A673 (cell line): ENCODE data around the gene DLX1. TPM values are rescaled to one million over a fixed set of nuclear protein-coding genes. Genes with fewer than 3 reads are reported as not detected.
"Not testable (repeated sequence)": the region's sequence is repeated elsewhere in the genome, so short reads cannot be mapped to it uniquely, and the experiment has no call there.

Experiments used
- BruUV-seq: library from RNA; stranded (reverse); fragments of 400-500 nt; replicated peaks from 2 replicates; lab custom pipeline; 2021; lab: Mats Ljungman, UMichigan
- CTCF ChIA-PET: fragments of 300-600 bp; sonication (Branson Sonifier 250); formaldehyde crosslinking; loops from one replicate; lab custom pipeline; 2022; ENCODE audit warnings: antibody characterized with exemption; lab: Charles Lee
- POLR2A ChIA-PET: fragments of 300-600 bp; sonication (Branson Sonifier 250); formaldehyde crosslinking; loops from one replicate; lab custom pipeline; 2022; ENCODE audit warnings: antibody characterized with exemption; ENCODE audit not compliant: low non-redundant PET; lab: Charles Lee
- DNase-seq: peaks from one replicate; pipeline ENCODE4 v3.0.0-alpha.2; 2015; ENCODE audit warnings: low spot score
- H3K27ac ChIP-seq: fragments of 200-600 bp; sonication (generic); 2 replicates; pipeline ENCODE4 v1.5.1; 2016; ENCODE audit warnings: mixed run types, low read depth, mild to moderate bottlenecking, mixed read lengths, antibody characterized with exemption, low read length; ENCODE audit not compliant: poor library complexity, severe bottlenecking
- H3K27me3 ChIP-seq: fragments of 200-600 bp; sonication (generic); replicated peaks from 2 replicates; pipeline ENCODE4 v1.6.1; 2017; ENCODE audit warnings: mixed run types, low read depth, mild to moderate bottlenecking, mixed read lengths, antibody characterized with exemption, low read length; ENCODE audit not compliant: insufficient read depth, poor library complexity
- H3K36me3 ChIP-seq: fragments of 200-600 bp; sonication (generic); 2 replicates; pipeline ENCODE4 v1.6.1; 2016; ENCODE audit warnings: mixed run types, mild to moderate bottlenecking, mixed read lengths, antibody characterized with exemption, low read length; ENCODE audit not compliant: insufficient read depth, poor library complexity, severe bottlenecking
- H3K4me1 ChIP-seq: fragments of 200-600 bp; sonication (generic); 2 replicates; pipeline ENCODE4 v1.6.1; 2017; ENCODE audit warnings: mixed run types, mild to moderate bottlenecking, mixed read lengths, antibody characterized with exemption, low read length; ENCODE audit not compliant: insufficient read depth, poor library complexity, severe bottlenecking
- H3K4me3 ChIP-seq: fragments of 200-600 bp; sonication (generic); 2 replicates; pipeline ENCODE4 v1.5.1; 2016; ENCODE audit warnings: low read depth, mixed run types, mild to moderate bottlenecking, mixed read lengths, low read length; ENCODE audit not compliant: poor library complexity, severe bottlenecking
- H3K9me3 ChIP-seq: fragments of 200-600 bp; sonication (generic); 2 replicates; pipeline ENCODE4 v1.6.1; 2016; ENCODE audit warnings: mixed run types, low read depth, mild to moderate bottlenecking, mixed read lengths, antibody characterized with exemption, low read length; ENCODE audit not compliant: poor library complexity, severe bottlenecking
- EZH2 ChIP-seq: fragments of 200-600 bp; sonication (generic); IDR thresholded peaks from 2 replicates; pipeline ENCODE4 v1.6.1; 2017; ENCODE audit warnings: borderline replicate concordance, low read depth, mild to moderate bottlenecking, mixed read lengths, antibody characterized with exemption, low read length; ENCODE audit not compliant: poor library complexity, severe bottlenecking
- intact Hi-C: fragments of 100-400 bp; cut with micrococcal nuclease; formaldehyde crosslinking; loops from one replicate; pipeline ENCODE4 v1.10.0; 2022; ENCODE audit not compliant: unreplicated experiment
- total RNA-seq: library from RNA; stranded (reverse); gene quantifications from 2 replicates; pipeline ENCODE4 v1.2.3, GENCODE V29; 2021
- TF ChIP-seq, protein P1 (sequence below): fragments of 300-800, 200-600 bp; sonication (generic); conservative IDR thresholded peaks from 2 replicates; pipeline ENCODE4 v1.5.1; 2017; ENCODE audit warnings: low read depth, mild to moderate bottlenecking, antibody characterized with exemption, low read length, moderate library complexity, mixed read lengths

The DLX1 gene
- total RNA-seq, 1 experiment from 2014 or later, result 33.2 TPM

DNA sequence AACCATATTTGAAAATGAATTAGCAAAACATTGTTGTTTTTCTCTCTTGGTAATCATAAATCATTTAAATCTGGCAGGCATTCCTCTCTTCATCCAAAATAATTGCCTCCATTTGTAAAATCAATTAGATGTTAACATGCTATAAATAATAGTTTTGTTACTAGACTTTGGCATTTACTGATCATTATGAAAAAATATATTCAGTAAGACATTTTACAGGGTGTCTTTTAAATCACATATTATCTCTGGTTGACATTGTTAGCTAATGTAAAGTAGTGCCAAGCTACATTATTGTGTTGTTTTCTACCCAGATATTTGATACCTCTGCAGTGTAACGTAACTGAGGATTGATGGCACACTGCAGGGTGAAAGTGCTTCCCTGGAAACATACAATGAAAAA lies 31.8 kb upstream of the DLX1 start:
- Histone ChIP-seq H3K4me1 (peaks cover 38% of the 10 kb centered on the region), H3K36me3 (no peaks in the 10 kb centered on the region), H3K27me3 (no peaks in the 10 kb centered on the region), H3K9me3 (no peaks in the 10 kb centered on the region), H3K27ac (no peak overlapping the region), H3K4me3 (no peak overlapping the region)
- no peak for DNase-seq
- POLR2A ChIA-PET, result no interaction called here
- CTCF ChIA-PET, result no interaction called here
- BruUV-seq, result no TSS peak
- TF ChIP-seq, protein P1, sequence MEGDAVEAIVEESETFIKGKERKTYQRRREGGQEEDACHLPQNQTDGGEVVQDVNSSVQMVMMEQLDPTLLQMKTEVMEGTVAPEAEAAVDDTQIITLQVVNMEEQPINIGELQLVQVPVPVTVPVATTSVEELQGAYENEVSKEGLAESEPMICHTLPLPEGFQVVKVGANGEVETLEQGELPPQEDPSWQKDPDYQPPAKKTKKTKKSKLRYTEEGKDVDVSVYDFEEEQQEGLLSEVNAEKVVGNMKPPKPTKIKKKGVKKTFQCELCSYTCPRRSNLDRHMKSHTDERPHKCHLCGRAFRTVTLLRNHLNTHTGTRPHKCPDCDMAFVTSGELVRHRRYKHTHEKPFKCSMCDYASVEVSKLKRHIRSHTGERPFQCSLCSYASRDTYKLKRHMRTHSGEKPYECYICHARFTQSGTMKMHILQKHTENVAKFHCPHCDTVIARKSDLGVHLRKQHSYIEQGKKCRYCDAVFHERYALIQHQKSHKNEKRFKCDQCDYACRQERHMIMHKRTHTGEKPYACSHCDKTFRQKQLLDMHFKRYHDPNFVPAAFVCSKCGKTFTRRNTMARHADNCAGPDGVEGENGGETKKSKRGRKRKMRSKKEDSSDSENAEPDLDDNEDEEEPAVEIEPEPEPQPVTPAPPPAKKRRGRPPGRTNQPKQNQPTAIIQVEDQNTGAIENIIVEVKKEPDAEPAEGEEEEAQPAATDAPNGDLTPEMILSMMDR, result no peak
- TF ChIP-seq EZH2, result no peak
- intact Hi-C loops, result no loop called here

DNA sequence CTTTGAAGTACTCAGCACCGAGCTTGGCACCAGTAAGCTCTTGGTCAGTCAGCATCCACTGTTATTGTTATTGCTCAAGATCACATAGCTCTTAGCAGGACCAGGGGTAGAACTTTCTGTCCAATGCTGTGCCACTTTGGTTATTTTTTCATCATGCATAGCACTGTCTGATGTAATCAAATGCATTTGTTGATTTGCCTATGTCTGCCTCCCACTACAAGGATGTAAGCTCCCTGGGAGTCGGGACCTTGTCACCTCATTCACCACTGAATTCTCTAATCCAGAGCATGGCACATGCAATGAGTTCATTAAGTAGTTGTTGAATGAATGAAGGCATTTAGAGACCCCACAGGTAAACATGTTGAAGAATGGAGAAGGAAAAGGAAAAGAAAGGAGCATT lies 29.0 kb upstream of the DLX1 start:
- no peak for DNase-seq
- Histone ChIP-seq H3K27ac (no peak overlapping the region), H3K9me3 (no peaks in the 10 kb centered on the region), H3K27me3 (no peaks in the 10 kb centered on the region), H3K4me1 (peaks cover 25% of the 10 kb centered on the region), H3K4me3 (no peak overlapping the region), H3K36me3 (no peaks in the 10 kb centered on the region)
- BruUV-seq, result no TSS peak
- CTCF ChIA-PET, result no interaction called here
- POLR2A ChIA-PET, result interaction anchor here (0.7 kb wide), 1 partner anchor 101 kb away, joined by 3 read pairs; no protein-coding TSS in a partner anchor
- TF ChIP-seq, protein P1, result no peak
- no peak for TF ChIP-seq EZH2
- intact Hi-C loops, result no loop called here

DNA sequence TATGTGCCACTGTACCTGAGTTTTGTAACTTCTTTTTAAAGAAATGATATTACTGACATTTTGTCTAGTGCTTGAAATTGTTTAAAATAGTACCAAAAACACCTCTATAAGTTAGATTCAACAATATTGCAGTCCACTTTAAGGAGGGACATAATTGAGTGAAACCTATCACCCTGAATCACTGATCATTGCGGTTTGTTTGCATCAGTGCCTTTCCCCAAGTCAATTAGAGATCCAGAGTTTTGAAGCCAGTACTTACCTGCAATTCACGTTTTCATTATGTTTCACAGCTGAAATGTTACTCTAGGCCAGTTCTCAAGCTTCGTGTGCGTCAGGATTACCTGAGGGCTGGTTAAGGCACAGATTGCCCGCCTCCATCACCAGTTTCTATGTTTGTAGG lies 26.6 kb upstream of the DLX1 start:
- H3K9me3 ChIP-seq, result no peaks in the 10 kb centered on the region
- ChIA-PET CTCF (no interaction called here), POLR2A (no interaction called here)
- H3K36me3 ChIP-seq, result no peaks in the 10 kb centered on the region
- no peaks in the 10 kb centered on the region for H3K27me3 ChIP-seq
- TF ChIP-seq, protein P1, result no peak
- no peak for TF ChIP-seq EZH2
- peaks cover 2% of the 10 kb centered on the region for H3K4me1 ChIP-seq
- no peak overlapping the region for H3K27ac ChIP-seq
- BruUV-seq, result no TSS peak
- DNase-seq, result no peak
- intact Hi-C loops, result no loop called here
- no peak overlapping the region for H3K4me3 ChIP-seq

DNA sequence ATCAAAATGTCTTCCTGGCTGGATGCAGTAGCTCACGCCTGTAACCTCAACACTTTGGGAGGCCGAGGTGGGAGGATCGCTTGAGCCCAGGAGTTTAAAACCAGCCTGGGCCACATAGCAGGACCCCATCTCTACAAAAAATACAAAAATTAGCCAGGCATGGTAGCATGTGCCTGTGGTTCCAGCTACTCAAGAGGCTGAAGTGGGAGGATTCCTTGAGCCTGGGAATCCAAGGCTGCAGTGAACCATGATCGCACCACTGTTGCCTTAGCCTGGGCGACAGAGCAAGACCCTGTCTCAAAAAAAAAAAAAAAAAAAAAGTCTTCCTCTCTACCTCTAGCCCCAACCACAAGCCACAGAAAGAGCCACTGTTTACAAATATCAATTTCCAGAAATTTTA lies 25.2 kb upstream of the DLX1 start:
- H3K4me1 ChIP-seq, DNase-seq, H3K27me3 ChIP-seq, H3K36me3 ChIP-seq, BruUV-seq, H3K27ac ChIP-seq, H3K9me3 ChIP-seq, POLR2A ChIA-PET, H3K4me3 ChIP-seq, intact Hi-C loops: not testable (repeated sequence)
- CTCF ChIA-PET, result interaction anchor here (0.6 kb wide), 1 partner anchor 18 kb away, joined by 3 read pairs; no protein-coding TSS in a partner anchor
